ENCODE measurements around the gene THEMIS.

GRCh38 chr6:127884134-127884533, 16.7 kb downstream of the THEMIS start:
- no peak for TF ChIP-seq CTCF (IDR thresholded peaks at IDR 0.05)
- no peak for TF ChIP-seq EP300 (IDR thresholded peaks at IDR 0.05)

Measured in suprapubic skin (tissue), 3 donors.